ENCODE data around the gene ARHGEF33. TPM values are rescaled to one million over a fixed set of nuclear protein-coding genes. Genes with fewer than 3 reads are reported as not detected.

The ARHGEF33 gene
- total and polyA plus RNA-seq, 2 of the 13 experiments (the other 11 are each of a cell fraction or from before 2014, with no cell fraction given): 0.04 TPM; not detected in 1

DNA sequence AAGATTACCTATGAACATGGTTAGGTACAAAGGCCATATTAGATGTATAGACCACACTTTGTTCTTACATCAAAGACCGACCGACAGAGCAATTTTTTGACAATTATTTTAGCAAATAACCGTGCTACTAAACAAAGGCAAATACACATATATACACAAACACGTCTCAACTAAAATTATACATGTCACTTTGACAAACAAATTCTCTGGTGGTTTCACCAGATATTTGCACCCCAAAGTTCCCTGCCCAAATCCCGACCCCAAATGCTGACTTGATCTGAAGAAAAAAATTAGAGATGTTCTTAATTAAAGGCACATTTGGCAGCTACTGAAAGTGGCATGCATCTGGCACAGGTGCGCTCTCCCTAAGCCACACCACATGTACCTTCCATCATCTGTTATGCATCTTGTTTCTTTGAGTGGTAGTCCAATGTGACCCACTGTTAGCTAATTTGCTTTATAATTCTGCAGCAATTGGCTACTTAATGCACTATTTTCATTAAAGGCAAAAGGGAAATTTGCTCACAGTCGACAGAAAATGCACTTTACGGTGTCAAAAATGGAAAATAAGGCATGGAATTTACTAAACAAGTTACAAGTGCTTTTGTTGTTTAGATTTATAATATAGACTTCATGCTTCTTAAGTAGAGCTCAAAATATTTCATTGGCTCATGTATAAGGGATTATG is 92.1 kb downstream of the ARHGEF33 start (continued):
- TF ChIP-seq ERF (CRISPR knock-in tag; IDR thresholded peaks at IDR 0.05) (peak; percentile 66; the same call in 1 of the 2 replicates), RORA (CRISPR knock-in tag; IDR thresholded peaks at IDR 0.05) (no peak), RARG (CRISPR knock-in tag; IDR thresholded peaks at IDR 0.05; ENCODE audit: low read depth) (0 out of 2 replicates have a peak, but pooled peaks have one; percentile 64), KDM2A (CRISPR knock-in tag; IDR thresholded peaks at IDR 0.05; ENCODE audit: borderline replicate concordance, low read depth) (no peak), ZSCAN9 (CRISPR knock-in tag; IDR thresholded peaks at IDR 0.05; ENCODE audit: borderline replicate concordance) (0 out of 2 replicates have a peak, but pooled peaks have one; percentile 46), SALL1 (CRISPR knock-in tag; IDR thresholded peaks at IDR 0.05) (peak; percentile 68; the same call in 1 of the 2 replicates), BCL6 (CRISPR knock-in tag; IDR thresholded peaks at IDR 0.05) (peak; percentile 64; the same call in 1 of the 2 replicates), ZNF572 (CRISPR knock-in tag; IDR thresholded peaks at IDR 0.05) (no peak), MLLT10 (CRISPR knock-in tag; IDR thresholded peaks at IDR 0.05) (no peak), TEAD3 (CRISPR knock-in tag; optimal IDR thresholded peaks at IDR 0.05; ENCODE audit: borderline replicate concordance) (peak; percentile 51), CREB1 (IDR thresholded peaks at IDR 0.05) (no peak), CREB1 (CRISPR knock-in tag; IDR thresholded peaks at IDR 0.05) (peak; percentile 63; the same call in 1 of the 2 replicates), ZNF350 (CRISPR knock-in tag; IDR thresholded peaks at IDR 0.05; ENCODE audit: borderline replicate concordance, low read depth) (no peak), JUNB (CRISPR knock-in tag; IDR thresholded peaks at IDR 0.05; ENCODE audit: borderline replicate concordance) (no peak), ZNF569 (CRISPR knock-in tag; IDR thresholded peaks at IDR 0.05; ENCODE audit: borderline replicate concordance) (no peak), ZNF776 (CRISPR knock-in tag; IDR thresholded peaks at IDR 0.05) (no peak), PHF5A (CRISPR knock-in tag; IDR thresholded peaks at IDR 0.05; ENCODE audit: low read depth, unreplicated experiment) (peak; percentile 21), ETV6 (CRISPR knock-in tag; conservative IDR thresholded peaks at IDR 0.05) (no peak), RBM22 (optimal IDR thresholded peaks at IDR 0.05; ENCODE audit: low read length) (peak; percentile 69)
- TF ChIP-seq, protein P1, sequence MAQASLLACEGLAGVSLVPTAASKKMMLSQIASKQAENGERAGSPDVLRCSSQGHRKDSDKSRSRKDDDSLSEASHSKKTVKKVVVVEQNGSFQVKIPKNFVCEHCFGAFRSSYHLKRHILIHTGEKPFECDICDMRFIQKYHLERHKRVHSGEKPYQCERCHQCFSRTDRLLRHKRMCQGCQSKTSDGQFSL (CRISPR knock-in tag; IDR thresholded peaks at IDR 0.05): no peak
- TF ChIP-seq, protein P2, sequence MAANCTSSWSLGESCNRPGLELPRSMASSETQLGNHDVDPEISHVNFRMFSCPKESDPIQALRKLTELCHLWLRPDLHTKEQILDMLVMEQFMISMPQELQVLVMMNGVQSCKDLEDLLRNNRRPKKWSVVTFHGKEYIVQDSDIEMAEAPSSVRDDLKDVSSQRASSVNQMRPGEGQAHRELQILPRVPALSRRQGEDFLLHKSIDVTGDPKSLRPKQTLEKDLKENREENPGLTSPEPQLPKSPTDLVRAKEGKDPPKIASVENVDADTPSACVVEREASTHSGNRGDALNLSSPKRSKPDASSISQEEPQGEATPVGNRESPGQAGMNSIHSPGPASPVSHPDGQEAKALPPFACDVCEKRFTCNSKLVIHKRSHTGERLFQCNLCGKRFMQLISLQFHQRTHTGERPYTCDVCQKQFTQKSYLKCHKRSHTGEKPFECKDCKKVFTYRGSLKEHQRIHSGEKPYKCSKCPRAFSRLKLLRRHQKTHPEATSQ (CRISPR knock-in tag; IDR thresholded peaks at IDR 0.05; ENCODE audit: borderline replicate concordance): peak; percentile 97; the same call in 1 of the 2 replicates
- TF ChIP-seq, protein P3, sequence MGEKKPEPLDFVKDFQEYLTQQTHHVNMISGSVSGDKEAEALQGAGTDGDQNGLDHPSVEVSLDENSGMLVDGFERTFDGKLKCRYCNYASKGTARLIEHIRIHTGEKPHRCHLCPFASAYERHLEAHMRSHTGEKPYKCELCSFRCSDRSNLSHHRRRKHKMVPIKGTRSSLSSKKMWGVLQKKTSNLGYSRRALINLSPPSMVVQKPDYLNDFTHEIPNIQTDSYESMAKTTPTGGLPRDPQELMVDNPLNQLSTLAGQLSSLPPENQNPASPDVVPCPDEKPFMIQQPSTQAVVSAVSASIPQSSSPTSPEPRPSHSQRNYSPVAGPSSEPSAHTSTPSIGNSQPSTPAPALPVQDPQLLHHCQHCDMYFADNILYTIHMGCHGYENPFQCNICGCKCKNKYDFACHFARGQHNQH (CRISPR knock-in tag; IDR thresholded peaks at IDR 0.05): peak; percentile 64; the same call in 1 of the 2 replicates
- TF ChIP-seq, protein P4, sequence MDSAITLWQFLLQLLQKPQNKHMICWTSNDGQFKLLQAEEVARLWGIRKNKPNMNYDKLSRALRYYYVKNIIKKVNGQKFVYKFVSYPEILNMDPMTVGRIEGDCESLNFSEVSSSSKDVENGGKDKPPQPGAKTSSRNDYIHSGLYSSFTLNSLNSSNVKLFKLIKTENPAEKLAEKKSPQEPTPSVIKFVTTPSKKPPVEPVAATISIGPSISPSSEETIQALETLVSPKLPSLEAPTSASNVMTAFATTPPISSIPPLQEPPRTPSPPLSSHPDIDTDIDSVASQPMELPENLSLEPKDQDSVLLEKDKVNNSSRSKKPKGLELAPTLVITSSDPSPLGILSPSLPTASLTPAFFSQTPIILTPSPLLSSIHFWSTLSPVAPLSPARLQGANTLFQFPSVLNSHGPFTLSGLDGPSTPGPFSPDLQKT (CRISPR knock-in tag; IDR thresholded peaks at IDR 0.05; ENCODE audit: borderline replicate concordance): no peak
